Sigmoid colon (tissue), 4 donors: ENCODE results near the gene BUB1.

ENCODE experiments used
- POLR2A ChIP-seq, 2 donors: fragments of 450-650 bp; IDR thresholded peaks; one replicate each; pipeline ENCODE4 v1.6.1; 2016; ENCODE audit warnings: antibody characterized with exemption in 2 of 2, mild to moderate bottlenecking in 2 of 2, moderate library complexity in 2 of 2
- POLR2AphosphoS5 ChIP-seq, 4 donors: sonication (generic); formaldehyde crosslinking; IDR thresholded peaks; one replicate each; pipeline ENCODE4 v1.6.1; 2017; ENCODE audit warnings: antibody characterized with exemption in 4 of 4
- TF ChIP-seq, protein P1 (sequence below), 4 experiments: fragments of 450-650 bp in 3 of 4; fragments of 200-600 bp in 1 of 4; IDR thresholded peaks; one replicate each; pipeline ENCODE4 v1.5.1; 2016 to 2019; ENCODE audit warnings: antibody characterized with exemption in 4 of 4, mild to moderate bottlenecking in 3 of 4, moderate library complexity in 2 of 4

DNA sequence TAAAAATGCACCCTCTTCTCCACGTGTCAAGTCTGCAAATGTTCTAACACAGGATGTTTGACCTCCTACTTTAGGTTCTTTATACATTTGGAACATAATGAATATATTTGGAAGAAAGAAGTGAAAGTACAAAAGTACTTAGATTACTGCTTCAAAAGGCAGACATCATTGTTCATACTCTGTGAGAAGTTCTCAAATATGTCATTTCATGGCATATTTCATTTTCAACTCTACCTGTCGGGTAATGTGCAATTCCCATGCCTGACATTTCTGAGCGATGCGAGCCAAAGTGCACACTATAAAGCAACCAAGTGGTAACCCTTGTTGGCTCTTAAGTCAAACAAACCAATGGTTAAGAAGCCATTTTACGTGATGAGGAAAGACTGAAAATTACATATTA, 7.0 kb downstream of the BUB1 start:
- TF ChIP-seq, protein P1, sequence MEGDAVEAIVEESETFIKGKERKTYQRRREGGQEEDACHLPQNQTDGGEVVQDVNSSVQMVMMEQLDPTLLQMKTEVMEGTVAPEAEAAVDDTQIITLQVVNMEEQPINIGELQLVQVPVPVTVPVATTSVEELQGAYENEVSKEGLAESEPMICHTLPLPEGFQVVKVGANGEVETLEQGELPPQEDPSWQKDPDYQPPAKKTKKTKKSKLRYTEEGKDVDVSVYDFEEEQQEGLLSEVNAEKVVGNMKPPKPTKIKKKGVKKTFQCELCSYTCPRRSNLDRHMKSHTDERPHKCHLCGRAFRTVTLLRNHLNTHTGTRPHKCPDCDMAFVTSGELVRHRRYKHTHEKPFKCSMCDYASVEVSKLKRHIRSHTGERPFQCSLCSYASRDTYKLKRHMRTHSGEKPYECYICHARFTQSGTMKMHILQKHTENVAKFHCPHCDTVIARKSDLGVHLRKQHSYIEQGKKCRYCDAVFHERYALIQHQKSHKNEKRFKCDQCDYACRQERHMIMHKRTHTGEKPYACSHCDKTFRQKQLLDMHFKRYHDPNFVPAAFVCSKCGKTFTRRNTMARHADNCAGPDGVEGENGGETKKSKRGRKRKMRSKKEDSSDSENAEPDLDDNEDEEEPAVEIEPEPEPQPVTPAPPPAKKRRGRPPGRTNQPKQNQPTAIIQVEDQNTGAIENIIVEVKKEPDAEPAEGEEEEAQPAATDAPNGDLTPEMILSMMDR (IDR thresholded peaks at IDR 0.05): no peak
- TF ChIP-seq POLR2A (IDR thresholded peaks at IDR 0.05) (no peak), POLR2AphosphoS5 (IDR thresholded peaks at IDR 0.05) (no peak)
